Measurements from ENCODE around the gene AMBP.

AMBP gene

GRCh38 chr9:114029311-114030170, 48.6 kb downstream of the AMBP start:
- DNase-seq = no peak

- DNase-seq = no peak
Measured at GRCh38 chr9:114028646-114029045, 49.5 kb downstream of the AMBP start.

DNA sequence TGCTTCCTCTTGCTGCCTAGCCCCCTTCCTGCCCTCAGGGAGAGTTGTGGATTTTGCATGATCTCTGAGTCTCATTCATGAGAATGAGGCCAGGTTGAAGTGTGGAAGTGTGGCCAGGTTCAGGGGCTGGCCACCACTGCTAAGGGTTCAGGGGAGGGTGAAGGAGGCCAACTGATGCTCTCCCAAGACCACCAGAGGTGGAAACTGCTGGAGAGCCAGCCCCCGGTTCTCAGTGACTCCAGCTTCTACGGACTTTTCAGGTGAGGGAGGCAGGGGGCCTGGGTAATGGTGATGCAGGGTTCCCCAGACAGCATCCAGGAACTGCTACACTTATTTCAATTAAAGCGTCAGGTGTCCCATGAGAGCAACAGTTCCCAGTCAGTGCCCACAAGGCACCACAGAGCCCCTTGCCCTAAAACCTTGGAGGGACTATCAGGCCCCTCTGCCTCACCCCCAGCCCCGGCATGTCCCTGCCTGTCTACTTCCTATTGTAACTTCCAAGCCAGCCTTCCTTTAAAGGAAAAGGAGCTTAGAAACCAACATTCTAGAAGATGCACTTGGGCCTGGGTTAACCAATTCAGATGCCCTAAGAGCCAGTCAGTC, 50.1 kb downstream of the AMBP start:
- DNase-seq = no peak

GRCh38 chr9:114027159-114027862, 50.8 kb downstream of the AMBP start:
- DNase-seq = no peak

GRCh38 chr9:114026335-114026734, 51.8 kb downstream of the AMBP start:
- no peak for DNase-seq

- DNase-seq = no peak
Measured at GRCh38 chr9:114025760-114026159, 52.3 kb downstream of the AMBP start.

DNA sequence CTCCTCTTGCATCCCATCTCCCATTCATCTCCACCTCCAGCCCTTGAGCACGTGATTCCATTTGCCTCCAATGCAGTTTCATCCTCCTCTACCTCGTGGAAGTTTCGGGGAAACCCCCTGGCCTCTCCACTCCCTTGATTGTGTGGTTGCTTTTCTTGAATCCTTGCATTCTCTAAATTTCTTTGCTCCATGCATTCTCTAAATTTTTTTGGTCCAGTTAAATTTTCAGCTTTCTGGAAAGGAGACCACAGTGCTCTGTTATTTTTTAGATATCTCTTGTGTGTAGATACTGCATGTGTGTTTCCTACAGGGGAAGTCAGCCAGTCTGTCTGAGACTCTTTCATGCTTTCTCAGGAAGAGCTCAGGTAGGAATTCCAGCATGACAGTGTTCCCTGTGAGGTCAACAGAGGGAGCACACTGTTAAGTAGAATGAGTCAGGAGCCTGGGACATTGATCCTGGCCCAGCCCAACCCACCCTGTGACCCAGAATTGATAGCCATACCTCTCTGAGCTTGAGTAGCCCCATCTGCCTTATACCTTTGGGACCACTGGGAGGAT, 52.8 kb downstream of the AMBP start:
- no peak for DNase-seq

DNA sequence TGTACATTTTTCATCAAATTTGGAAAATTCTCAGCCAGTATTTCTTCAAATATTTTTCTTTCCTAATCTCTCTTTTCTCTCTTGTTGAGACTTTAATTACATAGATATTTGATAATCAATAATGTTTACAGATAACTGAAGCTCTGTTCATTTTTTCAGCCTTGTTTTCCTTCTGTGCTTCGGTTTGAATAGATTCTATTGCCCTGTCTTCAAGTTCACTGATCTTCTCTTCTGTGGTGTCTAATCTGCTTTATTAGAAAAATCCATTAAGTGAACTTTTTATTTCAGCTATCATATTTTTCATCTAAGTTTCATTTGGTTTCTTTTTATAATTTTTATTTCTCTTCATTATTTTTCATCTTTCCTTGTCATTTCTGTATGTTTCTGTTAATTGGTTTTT, 54.1 kb downstream of the AMBP start:
- DNase-seq = no peak

DNA sequence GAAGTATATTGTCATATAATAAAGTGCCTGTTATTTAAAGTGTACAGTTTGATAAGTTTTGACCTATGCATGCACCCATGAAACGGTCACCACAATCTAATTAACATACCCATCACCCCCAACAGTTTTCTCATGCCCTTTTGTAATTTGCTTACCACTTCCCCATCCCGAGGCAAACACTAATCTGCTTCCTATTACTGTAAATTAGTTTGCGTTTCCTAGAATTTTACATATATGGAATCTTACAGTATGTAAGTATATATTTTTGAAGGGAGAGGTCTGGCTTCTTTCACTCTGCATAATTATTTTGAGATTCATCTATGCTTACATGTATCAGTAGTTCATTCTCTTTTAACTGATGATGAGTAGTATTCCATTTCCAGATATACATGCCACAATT, 56.5 kb downstream of the AMBP start:
- DNase-seq = no peak

DNA sequence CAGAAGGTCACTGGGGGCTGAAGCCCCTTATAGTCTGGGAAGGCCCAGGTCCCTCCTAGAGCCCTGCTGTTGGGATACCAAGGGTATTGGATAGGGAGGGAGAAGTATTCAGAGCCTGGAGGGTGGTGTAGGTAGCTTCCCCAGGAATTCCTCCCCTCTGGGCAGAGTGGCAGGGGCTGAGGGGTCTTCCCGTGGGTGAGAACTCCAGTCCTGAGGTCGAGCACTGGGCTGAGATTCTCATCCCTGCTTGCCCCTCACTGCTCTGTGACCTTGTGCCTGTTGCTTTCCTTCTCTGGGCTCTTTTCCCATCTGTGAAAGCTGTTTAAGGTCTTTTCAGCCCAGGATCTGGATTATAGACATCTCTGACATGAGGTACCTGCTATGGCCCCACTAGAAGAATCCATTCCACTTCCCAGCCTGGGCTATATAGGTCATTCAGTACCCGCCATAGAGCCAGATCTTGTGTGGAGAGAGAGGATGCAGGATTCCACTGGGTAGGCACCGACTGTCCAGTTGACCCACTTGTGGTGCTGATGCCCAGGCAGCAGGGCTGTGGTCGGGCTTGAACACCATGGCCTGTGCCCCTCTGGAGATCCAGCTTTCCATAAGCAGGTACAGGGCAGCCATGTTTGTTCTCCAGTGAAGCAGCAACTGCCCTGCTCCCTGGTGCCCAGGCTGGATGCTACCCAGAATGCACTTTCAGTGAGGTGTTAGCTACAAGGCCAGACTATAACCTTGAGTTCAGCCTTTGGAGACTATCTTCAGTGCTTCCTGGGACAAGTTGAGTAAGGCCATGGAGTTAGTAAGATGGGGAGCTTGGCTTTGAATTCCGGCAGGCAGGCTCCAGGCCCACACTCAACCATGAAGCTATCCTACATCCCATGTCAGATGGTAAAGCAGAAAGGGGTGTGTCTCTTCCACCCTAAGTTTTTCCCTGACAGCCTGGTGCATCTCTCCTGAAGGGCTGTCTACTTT, 60.1 kb downstream of the AMBP start:
- no peak for DNase-seq

DNA sequence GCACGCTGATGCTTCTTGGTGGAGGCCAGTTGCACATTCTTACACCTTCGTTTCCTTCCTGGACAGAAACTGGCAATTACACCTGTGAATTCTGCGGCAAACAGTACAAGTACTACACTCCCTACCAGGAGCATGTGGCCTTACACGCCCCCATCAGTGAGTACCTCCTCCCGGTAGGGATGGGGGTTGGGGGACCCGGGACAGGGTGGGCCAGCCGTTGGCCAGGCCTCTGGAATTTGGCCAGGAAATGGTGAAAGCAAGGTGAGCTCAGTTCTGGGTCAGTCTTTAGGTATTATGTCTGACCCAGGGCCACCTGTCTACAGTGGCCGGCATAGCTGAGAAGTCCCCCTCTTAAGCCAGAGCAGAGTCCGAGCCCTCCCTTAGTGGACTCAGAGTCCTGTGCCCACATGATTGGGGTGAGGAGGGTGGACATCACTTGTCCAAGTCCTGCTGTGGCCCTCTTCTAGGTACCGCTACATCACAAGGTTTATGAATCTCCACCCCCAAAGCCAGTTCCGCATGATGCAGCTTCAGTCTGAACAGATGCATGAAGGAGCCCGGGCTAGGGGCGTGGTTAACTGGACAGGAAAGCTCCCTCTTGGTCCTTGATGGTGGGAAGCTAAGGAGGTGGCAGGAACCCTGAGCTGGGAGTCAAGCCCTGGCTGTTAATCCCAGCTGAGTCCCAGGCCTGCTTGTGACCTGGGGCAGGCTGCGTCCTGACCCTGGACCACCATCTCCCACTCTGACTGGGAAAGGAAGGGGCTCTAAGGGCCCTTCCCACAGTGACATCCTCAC, 61.3 kb downstream of the AMBP start:
- no peak for DNase-seq

DNA sequence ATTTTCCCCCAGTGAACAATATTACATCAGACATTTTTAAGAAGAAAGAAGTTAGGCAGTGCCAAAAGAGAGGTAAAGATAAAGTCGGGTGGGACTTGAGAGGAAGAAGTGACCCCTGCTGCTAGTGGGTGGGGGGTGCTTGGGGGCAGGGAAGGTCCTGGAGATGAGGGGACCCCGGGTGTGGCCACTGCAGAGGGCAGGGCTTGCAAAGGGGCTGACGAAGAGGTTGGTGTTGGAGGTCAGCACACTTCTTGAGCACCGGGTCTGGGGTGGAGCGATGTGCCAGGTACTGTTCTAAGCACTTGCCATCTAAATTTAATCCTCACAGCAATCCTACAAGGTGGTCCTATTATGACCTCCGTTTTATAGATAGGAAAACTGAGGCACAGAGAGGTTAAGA, 62.0 kb downstream of the AMBP start:
- no peak for DNase-seq

DNA sequence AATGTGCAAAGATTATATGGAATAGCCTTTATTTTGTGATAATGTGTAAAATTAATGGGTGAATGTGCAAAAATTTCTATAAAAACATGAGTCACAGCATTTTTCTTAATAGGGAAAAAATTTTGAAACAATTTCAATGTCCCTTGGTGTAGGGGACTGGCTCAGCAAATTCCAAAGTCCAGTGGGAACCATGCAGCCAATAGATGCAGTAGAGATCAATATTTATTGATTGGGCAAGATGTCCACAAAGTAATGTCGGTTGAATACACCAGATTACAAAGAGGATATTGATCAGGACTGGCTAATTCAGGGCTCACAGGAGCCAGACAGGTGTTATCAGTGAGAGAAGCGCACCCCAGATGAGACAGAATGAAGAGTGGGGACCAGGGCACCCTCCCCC, 62.5 kb downstream of the AMBP start:
- DNase-seq = no peak

DNA sequence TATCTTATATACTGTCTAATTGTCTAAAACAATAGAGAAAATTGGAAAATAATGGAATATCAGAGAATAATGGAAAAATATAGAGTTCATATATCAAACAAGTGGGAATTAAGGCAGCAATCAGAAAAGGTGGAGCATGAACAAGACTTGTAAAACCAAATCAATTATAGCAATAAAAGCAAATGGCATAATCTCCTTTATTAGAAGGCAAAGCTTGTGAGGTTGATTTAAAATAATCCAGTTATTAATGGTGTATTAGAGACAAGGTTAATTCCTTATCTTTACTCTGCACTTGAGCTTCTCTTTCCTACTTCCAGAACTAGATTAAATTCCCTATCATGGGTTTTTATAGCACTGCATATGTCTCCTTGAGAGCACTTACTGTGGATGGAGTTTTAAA, 64.1 kb downstream of the AMBP start:
- DNase-seq = no peak

GRCh38 chr9:114012126-114012525, 66.0 kb downstream of the AMBP start:
- DNase-seq = no peak

GRCh38 chr9:114011313-114011712, 66.8 kb downstream of the AMBP start:
- DNase-seq = no peak

Measured in SIG-M5 (cell line).